HG02973 (cell line): Measurements from ENCODE around the gene GABRG3.
"Not testable (repeated sequence)": the region's sequence is repeated elsewhere in the genome, so short reads cannot be mapped to it uniquely, and the experiment has no call there.

Source experiments
- ATAC-seq: cut with Tn5 transposase; IDR thresholded peaks from one replicate; pipeline ENCODE4 v1.9.1; 2021; ENCODE audit warnings: moderate library complexity; ENCODE audit not compliant: unreplicated experiment

GABRG3 gene

DNA sequence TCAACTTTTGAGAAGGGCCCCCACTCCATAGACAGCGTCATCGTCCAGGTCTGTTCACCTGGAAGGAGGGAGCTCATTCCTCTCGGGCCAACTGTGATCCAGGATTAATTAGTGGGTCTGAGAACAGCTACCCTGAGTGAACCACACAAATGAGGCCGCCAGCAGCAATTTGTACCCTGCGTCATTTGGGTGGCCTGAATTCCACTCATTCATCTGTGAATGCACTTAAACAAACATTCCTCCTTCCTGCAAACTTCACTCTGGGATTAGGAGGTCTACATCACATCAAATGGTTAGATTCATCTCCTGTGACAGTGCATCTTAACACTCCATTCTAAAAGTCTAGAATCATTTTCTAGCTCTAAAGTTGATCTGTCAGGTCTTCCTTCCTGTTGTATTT lies 201.8 kb downstream of the GABRG3 start:
- ATAC-seq = no peak

DNA sequence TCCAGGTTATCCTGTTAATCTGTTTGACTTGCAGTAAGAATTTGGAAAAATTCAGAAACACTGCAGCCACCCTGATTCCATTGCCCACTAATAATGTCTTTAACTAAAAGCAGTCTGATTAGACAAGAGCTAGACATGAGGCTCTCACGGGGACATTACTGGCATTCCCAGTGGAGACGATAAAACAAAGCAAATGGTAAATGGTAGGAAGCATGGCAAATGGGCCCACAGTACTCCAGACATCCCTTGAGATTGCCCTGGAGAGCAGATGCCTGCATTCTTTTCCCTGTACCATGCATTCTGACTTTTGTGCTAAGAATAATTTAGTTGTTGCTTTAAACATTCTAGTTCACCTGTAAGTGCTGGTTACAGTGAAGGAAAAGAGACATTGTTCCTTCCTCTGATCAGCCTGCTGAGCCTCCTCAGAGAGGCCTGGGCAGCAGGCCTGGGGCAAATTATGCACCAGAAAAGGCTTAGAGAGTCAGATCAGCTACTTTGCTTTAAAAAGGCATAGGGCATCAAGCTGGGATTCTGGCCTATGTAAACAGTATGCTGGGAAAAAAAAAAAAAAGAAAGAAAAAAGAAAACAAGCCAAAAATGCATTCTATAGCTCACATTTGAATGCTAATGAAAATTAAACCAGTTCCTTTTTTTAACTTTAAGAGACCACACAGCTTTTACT lies 204.6 kb downstream of the GABRG3 start:
- ATAC-seq = no peak

DNA sequence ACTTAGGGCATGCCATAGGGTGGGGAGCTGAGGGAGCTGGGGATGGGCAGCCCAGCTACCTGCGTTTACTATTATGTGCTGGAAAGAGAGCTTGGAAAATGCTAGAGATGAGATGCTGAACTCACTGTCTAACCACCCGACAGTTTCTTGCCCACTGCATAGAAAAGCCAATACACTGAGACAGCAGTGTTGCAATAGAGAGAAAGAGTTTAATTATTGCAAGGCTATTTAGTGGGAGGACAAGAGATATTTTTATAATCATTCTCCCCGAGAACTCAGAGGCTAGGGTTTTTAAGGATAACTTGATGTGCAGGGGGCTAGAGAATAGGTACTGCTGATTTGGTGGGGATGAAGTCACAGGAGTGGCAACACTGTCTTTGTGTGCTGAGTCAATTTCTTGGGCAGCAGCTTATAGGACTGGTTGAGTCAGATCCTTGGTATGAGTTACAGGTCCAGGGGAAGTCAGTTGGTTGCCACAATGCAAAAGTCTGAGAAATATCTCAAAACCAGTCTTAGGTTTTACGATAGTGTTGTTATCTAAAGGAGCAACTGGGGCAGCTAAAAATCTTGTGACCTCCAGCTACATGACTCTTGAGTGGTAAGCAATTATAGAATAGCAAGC lies 205.9 kb downstream of the GABRG3 start:
- no peak for ATAC-seq

DNA sequence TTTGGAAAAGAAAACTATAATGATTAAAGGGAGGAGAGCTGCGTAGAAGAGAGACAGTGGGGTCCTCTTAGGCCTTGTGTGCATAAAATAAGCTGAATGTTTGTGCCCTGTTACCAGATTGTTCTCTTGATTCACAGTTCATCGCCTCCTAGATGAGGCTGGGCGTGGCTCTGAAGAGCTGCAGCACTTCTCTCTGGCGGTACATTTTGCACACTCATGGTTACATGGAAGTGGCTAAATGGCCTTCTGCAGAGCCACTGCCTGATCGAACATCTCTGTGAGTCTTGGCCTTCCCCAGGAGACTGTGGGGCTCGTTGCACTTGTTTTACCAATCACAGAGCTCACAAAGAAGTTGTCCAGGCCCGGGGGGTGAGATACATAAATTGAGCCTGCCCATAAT lies 208.8 kb downstream of the GABRG3 start:
- no peak for ATAC-seq

DNA sequence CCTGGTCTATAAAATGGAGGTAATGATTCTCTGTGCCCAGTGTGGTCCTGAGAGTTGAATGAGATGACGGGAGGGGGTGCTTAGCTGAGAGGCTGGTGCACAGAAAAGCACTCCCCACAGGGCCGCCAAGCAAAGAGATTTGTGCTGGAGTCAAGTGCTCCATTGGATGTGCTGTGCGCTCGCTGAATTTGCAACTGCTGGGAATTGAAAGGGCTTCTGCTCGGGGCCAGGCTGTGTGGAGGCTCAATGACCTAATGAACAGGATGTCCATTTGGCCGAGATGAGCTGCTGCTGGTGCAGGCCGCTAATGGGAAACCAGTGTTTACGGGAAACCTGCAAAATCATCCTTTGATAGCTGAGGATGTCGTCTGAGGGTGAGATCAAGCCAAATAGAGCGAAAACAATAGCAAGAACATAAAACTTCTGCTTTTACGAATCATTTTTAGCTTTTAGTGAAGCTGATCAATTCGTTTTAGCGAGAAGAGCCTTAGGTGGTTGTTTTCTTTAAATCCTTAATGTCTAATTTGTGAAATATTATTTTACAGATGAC lies 211.7 kb downstream of the GABRG3 start:
- ATAC-seq = no peak

DNA sequence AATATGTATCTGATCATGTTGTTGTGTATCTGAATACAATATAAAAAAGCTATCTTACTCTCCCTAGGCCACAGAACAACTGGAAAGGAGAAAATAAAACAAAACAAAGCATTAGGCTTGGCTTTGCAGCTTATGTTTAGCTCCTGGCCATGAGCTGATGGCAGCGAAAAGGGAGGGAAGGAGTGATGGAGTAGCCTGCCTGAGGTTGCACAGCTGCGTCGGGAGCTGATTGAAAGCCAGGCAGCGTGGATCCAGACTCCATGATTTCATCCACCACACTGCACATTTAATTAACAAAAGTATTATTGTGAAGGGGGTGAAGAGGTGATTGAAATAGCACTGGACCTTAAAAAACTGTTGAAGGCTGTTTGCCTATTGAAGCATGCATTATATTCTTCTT lies 212.2 kb downstream of the GABRG3 start:
- no peak for ATAC-seq

DNA sequence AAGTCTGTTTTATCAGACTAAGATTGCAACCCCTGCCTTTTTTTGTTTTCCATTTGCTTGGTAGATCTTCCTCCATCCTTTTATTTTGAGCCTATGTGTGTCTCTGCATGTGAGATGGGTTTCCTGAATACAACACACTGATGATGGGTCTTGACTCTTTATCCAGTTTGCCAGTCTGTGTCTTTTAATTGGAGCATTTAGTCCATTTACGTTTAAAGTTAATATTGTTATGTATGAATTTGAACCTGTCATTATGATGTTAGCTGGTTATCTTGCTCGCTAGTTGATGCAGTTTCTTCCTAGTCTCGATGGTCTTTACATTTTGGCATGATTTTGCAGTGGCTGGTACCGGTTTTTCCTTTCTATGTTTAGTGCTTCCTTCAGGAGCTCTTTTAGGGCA lies 220.5 kb downstream of the GABRG3 start:
- not testable (repeated sequence) for ATAC-seq

DNA sequence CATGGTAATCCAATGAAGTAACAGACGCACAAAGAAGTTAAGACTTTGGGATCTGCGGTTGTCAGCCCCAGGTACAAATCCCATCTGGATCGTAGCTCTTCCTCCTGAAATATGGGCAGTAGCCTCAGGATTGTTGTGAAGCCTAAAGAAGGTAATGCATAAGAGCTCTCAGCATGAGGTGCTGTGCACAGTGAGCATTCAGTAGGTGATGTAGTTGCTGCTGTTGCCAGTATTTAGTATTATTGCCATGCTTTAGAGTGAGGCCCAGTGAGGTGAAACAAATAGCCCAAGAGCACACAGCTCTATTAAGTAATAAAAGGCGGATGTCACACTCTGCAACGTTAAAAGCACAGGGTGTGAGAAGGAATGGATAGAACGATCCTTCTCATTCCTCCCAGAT lies 225.7 kb downstream of the GABRG3 start:
- no peak for ATAC-seq

DNA sequence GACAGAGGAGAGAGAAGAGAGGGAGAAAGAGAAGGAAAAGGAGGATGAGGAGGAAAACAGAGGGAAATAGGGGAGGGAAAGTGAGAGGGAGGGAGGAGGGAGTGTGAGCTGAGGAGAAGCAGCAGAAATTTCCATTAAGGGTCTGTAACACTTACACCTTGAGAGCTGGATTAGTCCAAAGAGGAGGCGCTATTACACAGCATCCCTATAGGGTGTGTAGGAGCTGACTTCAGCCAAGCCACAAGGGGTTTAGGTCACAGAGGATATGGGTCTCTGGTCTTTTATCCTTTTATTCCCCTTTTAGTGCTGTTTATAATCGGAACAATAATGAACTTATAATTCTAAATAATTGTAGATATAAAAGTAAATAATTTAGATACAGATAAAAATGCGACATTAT lies 230.4 kb downstream of the GABRG3 start:
- ATAC-seq = no peak

DNA sequence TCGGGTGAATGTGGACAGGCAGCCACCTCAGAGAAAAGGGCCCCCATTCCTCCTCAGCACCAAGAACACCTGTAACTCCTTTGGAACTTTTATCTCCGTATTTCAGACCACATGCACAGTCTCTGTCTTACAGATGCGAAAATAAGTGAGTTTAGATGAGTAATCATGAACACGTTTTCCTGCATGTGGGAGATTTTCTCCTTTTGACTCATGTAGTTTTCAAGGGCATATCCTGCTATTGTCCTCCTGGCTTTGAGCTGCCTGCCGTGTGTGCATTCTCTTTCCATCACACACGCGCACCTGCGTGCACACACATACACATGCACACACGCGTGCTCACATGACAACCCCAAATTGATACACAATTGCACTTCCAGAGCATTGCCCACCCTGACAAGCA lies 239.2 kb downstream of the GABRG3 start:
- ATAC-seq = no peak

DNA sequence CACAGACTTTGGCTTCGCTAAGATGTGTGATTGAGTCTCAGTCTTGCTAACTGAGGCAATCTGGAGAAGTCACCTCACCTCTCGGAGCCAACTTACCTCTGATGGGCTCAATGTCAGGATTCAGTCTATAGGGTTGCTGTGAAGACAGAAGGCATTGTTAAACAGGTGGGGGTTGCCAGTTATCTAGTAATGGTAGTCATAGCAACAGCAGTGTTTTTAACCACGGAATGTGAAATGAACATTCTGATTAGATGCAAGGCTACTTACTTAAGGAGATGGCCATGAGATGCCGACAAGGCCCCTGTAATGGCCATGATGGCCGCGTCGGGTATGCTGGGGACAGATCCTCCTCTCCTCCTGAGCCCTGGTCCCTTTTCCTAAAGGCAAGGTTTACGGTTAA lies 243.1 kb downstream of the GABRG3 start:
- no peak for ATAC-seq

DNA sequence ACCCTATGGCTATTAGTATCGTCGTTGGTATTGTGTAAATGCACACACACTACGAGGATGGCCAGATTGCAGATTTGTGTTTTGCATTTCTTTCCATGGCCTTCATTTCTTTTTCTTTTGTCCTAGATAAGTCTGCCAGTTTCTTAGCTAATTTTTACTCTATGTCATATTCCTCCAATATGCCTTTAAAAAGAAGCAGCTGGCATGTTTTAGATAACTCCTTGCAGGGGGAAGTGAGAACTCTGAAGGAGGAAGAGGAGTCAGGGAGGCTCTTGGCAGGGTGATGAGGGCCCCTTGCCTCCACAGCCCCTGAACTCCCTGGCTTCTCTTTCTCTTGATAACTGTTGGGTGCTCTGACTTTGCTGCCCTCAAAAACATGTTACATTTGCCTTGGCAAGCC lies 244.0 kb downstream of the GABRG3 start:
- no peak for ATAC-seq

DNA sequence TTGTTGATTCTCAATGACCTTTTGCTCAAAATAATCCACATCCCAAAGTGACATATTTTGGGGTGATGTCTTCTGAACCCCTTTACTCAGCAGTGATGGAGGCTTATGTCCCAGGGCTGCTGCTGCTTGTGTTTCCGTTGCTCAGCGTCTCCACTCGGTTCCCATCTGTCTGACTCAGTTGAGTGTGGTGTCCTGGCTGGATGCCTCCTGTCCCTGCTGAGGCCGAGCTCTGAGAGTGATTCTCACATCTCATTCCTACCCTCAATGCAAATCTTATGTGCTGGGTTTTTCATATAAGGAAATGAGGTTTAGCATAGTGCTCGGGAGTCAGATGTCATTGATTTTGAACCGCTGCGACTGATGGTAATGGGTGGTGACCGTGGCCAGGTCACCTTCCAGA lies 247.4 kb downstream of the GABRG3 start:
- ATAC-seq = no peak

DNA sequence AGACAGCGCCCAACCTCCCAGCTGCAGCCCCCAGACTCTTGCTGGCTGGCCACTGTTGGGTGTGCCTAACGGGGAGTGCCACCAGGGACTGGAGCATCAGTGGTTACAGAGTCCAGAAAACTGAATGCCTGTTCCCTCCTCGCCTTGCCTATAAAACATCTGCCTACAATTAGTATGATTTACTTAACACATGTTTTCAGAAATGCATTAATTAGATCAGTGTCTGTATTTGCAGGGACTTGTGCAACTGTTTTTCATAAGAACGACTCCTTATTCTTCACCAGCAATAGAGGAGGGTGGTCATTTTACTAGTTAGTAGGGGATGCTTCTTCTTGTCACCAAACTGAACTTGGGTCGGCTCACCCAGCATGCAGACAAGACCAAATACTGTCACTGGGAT lies 248.7 kb downstream of the GABRG3 start:
- ATAC-seq = no peak

DNA sequence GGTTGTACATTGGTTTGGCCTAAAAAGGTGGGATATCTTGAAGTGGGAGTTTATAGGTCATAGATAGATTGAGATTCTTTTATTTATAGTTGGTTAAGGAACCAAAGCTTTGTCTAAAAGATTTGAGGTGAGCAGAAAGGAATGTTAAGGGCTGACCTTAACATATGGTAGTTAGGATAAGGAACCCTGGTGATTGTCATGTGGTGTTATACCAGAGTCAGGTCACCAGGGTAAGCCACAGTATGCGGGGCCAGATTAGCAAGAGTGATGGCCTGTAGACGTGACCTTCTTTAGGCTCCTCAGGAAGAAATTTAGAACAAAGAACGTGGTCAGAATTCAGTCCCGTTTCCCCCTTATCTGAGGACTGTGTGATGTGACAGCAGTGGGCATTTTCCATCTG lies 249.2 kb downstream of the GABRG3 start:
- no peak for ATAC-seq

DNA sequence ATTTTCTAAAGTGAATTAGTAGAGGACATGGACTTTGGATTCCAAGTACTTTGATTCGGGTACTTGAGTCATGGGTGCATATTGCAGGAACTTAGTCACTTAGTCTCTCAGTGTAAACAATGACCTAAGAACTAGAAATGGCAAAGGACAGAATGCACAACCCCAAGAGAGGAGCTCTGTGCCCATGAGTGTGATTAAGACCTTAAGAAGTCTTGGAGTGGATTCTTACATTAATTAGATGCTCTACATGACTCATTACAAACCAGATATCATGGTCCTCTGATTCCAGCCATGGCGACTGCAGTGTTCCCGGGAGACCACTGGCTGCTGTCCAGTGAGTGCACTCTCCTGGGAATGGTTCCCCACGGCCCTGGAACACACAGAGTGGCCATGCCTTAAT lies 251.5 kb downstream of the GABRG3 start:
- ATAC-seq = no peak

DNA sequence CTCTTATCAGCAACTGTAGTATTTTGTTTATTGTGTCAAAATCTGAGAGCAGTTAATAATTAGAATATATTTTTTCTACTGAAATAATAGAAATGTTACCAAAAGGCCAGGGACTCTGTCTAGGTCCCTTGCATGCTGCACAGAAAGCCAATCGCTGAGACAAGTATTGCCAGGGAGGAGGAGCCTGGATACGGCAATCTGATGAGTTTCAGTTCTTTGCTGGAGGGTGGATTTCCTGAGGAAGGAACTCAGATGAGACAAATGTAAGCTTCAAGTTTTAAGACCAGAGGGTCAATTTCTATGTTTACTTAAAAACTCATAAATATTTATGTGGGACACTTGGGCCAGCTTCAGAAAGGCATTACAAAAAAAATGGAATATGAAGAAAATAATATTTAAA lies 252.2 kb downstream of the GABRG3 start:
- ATAC-seq = no peak

DNA sequence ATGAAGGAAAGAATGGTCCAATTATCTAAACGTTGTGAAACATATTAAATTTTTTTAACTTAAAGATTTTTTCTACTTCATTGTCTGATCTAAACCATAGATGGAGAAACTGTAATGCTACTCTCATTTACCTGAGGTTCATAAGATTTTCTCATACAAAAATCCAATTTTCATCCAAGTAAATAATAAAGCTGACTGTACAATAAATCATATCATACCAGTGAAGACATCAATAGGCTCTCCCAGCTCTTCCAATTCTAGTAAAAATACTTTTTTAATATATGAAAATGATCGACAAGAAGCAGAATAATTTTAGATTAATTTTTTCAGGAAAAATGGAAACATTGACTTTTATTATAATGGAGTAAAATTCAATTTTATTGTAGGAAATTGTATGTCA lies 260.8 kb downstream of the GABRG3 start:
- no peak for ATAC-seq

DNA sequence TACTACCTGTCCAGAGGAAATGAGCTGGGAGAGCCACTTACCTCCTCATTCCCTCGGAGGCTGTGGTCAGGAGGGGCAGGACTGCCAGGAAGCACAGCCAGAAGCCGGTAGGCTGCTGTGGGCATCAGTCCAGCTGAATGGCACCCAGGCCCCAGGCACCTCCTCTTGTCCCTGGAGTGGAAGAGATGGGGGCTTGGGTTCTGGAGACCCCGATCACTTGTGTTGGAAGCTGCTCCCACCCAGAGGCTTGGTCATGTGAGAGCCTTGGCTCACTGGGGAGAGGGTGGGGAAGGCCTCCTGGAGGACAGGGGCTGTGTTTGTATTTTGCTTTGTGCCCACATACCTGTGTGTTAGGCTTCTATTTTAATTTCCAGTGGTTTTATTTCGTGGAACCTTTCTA lies 261.9 kb downstream of the GABRG3 start:
- ATAC-seq = no peak

DNA sequence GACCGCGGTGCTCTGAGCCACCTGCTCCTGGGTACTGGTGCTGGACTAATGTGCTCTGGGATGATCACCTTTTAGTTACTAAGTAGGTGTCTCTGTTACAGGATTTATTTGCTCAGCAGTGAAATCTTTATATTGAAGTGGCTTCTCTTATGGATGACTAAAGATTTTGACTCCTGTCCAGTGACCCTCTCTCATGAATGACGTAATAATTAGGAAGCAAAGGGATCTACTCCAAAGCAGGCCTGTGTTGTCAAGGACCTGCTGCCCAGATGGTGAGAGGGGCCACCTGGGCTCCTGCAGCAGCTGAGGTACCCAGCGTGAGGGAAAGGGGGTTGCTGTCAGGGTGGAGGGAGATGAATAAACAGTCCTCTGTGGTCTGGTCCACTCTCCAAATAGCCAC lies 263.6 kb downstream of the GABRG3 start:
- ATAC-seq = no peak

DNA sequence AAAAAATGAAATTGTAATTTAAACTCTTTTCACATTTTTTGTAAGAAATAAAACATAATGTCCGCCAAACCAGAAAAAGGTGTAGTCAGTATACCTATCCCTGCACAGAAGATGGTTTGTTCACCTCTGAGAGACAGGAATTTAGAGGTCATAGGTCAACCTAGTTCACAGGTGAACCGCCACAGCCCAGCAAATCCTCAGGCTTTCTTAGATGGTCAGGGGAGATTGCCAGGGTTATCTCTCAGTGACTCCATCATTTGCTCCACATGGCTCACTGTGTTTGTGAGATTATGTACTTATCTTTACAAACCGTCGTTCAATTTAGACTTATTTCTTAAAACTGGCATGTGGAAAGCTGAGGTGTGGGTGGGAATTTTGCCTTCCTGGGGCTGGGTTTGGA lies 264.2 kb downstream of the GABRG3 start:
- no peak for ATAC-seq

DNA sequence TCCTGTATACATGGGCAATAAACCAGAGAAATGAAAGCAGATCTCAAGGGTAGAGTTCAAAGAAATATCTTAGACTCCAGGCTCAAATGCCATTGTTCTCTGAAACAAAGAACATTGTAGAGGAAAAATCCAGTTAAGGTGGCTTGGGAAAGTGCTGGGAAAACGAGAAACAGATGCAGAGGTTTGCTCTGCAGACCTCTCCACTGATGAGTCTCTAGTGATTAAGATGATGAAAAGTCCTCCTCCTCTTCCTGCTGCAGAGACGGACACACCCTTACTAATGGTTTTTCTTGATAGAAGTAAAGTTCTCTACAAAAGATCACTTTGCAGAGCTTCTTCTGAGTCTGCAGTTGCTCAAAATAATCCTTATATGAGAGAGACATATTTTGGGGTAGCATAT lies 264.7 kb downstream of the GABRG3 start:
- no peak for ATAC-seq
